Measurements from ENCODE around the gene GSDMA.

GSDMA gene

DNA sequence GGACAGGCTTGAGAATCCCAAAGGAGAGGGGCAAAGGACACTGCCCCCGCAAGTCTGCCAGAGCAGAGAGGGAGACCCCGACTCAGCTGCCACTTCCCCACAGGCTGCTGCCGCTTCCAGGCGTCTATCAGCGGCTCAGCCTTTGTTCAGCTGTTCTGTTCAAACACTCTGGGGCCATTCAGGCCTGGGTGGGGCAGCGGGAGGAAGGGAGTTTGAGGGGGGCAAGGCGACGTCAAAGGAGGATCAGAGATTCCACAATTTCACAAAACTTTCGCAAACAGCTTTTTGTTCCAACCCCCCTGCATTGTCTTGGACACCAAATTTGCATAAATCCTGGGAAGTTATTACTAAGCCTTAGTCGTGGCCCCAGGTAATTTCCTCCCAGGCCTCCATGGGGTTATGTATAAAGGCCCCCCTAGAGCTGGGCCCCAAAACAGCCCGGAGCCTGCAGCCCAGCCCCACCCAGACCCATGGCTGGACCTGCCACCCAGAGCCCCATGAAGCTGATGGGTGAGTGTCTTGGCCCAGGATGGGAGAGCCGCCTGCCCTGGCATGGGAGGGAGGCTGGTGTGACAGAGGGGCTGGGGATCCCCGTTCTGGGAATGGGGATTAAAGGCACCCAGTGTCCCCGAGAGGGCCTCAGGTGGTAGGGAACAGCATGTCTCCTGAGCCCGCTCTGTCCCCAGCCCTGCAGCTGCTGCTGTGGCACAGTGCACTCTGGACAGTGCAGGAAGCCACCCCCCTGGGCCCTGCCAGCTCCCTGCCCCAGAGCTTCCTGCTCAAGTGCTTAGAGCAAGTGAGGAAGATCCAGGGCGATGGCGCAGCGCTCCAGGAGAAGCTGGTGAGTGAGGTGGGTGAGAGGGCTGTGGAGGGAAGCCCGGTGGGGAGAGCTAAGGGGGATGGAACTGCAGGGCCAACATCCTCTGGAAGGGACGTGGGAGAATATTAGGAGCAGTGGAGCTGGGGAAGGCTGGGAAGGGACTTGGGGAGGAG lies 52.5 kb downstream of the GSDMA start, which contains the start of gene CSF3:
Gene CSF3, plus strand, starts transcription at position 436 of the 993 bp plus-strand sequence. Its CDS starts 35 bp downstream, at position 471.
- H3K27ac Mint-ChIP-seq, result no peak within 1 kb of the TSS
- no peak for ATAC-seq
- H3K4me1 Mint-ChIP-seq, result peaks cover 8% of the 10 kb centered on the region
- no peak within 1 kb of the TSS for H3K4me3 Mint-ChIP-seq
- peaks cover 22% of the 10 kb centered on the region for H3K36me3 Mint-ChIP-seq
- peaks cover 16% of the 10 kb centered on the region for H3K27me3 Mint-ChIP-seq
- H3K9me3 Mint-ChIP-seq, result no peaks in the 10 kb centered on the region

DNA sequence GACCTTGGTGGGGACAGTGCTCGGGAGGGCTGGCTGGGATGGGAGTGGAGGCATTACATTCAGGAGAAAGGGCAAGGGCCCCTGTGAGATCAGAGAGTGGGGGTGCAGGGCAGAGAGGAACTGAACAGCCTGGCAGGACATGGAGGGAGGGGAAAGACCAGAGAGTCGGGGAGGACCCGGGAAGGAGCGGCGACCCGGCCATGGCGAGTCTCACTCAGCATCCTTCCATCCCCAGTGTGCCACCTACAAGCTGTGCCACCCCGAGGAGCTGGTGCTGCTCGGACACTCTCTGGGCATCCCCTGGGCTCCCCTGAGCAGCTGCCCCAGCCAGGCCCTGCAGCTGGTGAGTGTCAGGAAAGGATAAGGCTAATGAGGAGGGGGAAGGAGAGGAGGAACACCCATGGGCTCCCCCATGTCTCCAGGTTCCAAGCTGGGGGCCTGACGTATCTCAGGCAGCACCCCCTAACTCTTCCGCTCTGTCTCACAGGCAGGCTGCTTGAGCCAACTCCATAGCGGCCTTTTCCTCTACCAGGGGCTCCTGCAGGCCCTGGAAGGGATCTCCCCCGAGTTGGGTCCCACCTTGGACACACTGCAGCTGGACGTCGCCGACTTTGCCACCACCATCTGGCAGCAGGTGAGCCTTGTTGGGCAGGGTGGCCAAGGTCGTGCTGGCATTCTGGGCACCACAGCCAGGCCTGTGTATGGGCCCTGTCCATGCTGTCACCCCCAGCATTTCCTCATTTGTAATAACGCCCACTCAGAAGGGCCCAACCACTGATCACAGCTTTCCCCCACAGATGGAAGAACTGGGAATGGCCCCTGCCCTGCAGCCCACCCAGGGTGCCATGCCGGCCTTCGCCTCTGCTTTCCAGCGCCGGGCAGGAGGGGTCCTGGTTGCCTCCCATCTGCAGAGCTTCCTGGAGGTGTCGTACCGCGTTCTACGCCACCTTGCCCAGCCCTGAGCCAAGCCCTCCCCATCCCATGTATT lies 53.5 kb downstream of the GSDMA start:
- peaks cover 15% of the 10 kb centered on the region for H3K27me3 Mint-ChIP-seq
- ATAC-seq, result no peak
- peaks cover 31% of the 10 kb centered on the region for H3K36me3 Mint-ChIP-seq
- peaks cover 8% of the 10 kb centered on the region for H3K4me1 Mint-ChIP-seq
- H3K27ac Mint-ChIP-seq, result no peak overlapping the region
- no peaks in the 10 kb centered on the region for H3K9me3 Mint-ChIP-seq
- no peak overlapping the region for H3K4me3 Mint-ChIP-seq

DNA sequence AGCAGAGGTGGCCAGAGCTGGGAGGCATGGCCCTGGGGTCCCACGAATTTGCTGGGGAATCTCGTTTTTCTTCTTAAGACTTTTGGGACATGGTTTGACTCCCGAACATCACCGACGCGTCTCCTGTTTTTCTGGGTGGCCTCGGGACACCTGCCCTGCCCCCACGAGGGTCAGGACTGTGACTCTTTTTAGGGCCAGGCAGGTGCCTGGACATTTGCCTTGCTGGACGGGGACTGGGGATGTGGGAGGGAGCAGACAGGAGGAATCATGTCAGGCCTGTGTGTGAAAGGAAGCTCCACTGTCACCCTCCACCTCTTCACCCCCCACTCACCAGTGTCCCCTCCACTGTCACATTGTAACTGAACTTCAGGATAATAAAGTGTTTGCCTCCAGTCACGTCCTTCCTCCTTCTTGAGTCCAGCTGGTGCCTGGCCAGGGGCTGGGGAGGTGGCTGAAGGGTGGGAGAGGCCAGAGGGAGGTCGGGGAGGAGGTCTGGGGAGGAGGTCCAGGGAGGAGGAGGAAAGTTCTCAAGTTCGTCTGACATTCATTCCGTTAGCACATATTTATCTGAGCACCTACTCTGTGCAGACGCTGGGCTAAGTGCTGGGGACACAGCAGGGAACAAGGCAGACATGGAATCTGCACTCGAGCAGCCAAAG lies 54.7 kb downstream of the GSDMA start:
- Mint-ChIP-seq H3K4me1 (peaks cover 8% of the 10 kb centered on the region), H3K27ac (no peak overlapping the region), H3K36me3 (peaks cover 43% of the 10 kb centered on the region), H3K27me3 (peaks cover 8% of the 10 kb centered on the region), H3K9me3 (no peaks in the 10 kb centered on the region), H3K4me3 (no peak overlapping the region)
- ATAC-seq, result no peak

DNA sequence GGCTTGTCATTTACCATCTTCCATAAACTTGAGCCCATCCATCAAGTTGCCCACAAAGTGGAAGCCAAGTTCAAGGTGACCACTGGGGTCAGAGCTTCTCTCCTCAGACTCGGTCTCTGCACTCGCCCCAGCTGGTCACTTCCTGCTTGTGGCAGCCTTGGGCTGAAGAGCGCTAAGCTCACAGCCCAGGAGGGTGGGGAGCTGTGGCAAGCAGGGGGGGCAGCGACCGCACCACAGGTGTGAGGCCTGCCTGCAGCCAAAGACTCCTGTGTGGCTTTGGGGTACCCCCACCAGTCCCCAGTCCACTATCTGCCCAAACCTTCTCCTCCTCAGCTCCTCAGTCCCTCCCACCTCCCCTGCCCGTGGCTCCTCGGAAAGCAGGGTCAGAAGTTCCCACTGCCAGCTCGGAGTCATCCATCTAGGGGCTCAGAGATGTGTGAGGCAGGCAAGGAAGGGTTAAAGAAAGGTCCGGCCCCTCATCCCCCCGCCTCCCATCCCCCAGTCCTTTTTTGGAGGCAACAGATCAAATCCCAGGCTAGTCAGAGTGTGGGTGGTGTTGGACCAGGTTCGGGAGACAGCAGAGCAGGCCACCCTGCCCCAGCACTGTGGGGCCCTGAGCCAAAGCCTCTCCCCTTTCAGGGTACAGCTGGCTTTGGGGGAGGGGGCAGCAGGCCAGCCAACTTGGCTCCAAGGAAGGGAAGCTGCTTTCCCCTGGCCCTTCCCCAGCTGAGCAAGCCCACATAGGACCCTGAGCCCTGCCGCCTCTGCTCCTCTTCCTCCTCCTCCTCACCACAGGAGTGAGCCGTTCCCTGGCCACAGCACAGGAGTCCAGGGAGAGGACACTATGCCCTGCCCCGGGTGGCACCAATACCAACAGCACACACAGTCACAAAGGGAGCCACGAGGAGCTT lies 55.7 kb downstream of the GSDMA start:
- Mint-ChIP-seq H3K9me3 (no peaks in the 10 kb centered on the region), H3K4me1 (peaks cover 7% of the 10 kb centered on the region), H3K27ac (no peak overlapping the region), H3K27me3 (peaks cover 7% of the 10 kb centered on the region), H3K4me3 (no peak overlapping the region), H3K36me3 (peaks cover 46% of the 10 kb centered on the region)
- no peak for ATAC-seq

- no peaks in the 10 kb centered on the region for H3K9me3 Mint-ChIP-seq
- no peak overlapping the region for H3K27ac Mint-ChIP-seq
- ATAC-seq, result no peak
- H3K4me1 Mint-ChIP-seq, result no peaks in the 10 kb centered on the region
- peaks cover 46% of the 10 kb centered on the region for H3K36me3 Mint-ChIP-seq
- H3K4me3 Mint-ChIP-seq, result no peak overlapping the region
- H3K27me3 Mint-ChIP-seq, result no peaks in the 10 kb centered on the region
Measured at GRCh38 chr17:40019140-40019991, 56.6 kb downstream of the GSDMA start.

GRCh38 chr17:40020146-40020545 lies 57.3 kb downstream of the GSDMA start:
- no peak overlapping the region for H3K27ac Mint-ChIP-seq
- peaks cover 49% of the 10 kb centered on the region for H3K36me3 Mint-ChIP-seq
- H3K4me1 Mint-ChIP-seq, result no peaks in the 10 kb centered on the region
- no peak overlapping the region for H3K4me3 Mint-ChIP-seq
- ATAC-seq, result no peak
- no peaks in the 10 kb centered on the region for H3K9me3 Mint-ChIP-seq
- no peaks in the 10 kb centered on the region for H3K27me3 Mint-ChIP-seq

GRCh38 chr17:40021451-40021971 lies 58.7 kb downstream of the GSDMA start:
- ATAC-seq, result no peak
- peaks cover 63% of the 10 kb centered on the region for H3K36me3 Mint-ChIP-seq
- no peaks in the 10 kb centered on the region for H3K9me3 Mint-ChIP-seq
- H3K4me1 Mint-ChIP-seq, result peaks cover under 1% of the 10 kb centered on the region
- H3K27ac Mint-ChIP-seq, result no peak overlapping the region
- no peaks in the 10 kb centered on the region for H3K27me3 Mint-ChIP-seq
- no peak overlapping the region for H3K4me3 Mint-ChIP-seq

DNA sequence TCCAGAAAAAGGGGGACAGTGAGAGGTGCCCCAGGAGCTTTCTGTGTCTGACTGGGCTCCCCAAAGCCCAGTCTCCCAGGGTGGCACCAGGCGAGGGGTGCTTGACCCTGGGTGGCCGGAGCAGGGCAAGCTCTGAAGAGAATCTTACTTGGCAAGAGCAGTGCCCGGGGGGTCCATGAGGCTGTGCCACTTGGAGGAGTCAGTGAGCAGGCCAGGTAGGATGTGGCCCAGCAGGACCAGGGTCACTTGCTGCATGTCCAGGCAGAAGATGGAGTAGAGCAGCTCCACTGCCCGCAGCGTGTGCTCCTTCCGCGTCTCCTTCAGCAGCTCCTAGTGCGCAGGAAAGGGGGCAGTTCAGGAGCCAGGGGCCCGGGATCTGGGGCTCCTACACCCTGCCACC lies 59.7 kb downstream of the GSDMA start:
- peaks cover 11% of the 10 kb centered on the region for H3K4me1 Mint-ChIP-seq
- H3K4me3 Mint-ChIP-seq, result no peak overlapping the region

DNA sequence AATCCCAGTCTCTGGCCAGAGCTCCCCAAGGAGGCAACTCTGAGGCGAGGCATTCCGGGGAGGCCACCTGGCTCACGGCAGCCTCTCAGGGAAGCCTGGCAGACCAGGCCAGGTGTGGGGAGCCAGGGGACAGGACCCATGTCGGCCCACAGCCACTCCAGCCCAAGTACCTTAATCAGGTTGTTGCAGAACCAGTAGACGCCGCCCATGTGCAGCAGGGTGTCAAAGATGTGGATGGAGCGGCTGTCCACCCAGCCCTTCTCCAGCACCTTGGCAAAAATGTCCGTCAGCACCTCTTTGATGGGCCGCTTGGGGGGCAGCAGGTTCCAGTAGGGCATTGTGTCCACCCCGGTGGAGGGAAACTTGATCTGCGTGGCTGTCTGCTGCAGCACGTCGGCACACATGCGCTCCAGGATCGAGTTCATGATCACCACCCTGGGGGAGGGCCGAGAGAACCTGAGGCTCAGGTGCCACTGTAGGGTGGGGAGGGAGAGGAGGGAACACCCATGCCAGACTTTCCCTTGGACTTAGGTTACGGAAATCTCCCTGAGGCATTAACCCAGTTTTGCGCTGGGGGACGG lies 60.2 kb downstream of the GSDMA start:
- Mint-ChIP-seq H3K27me3 (no peaks in the 10 kb centered on the region), H3K4me1 (peaks cover 11% of the 10 kb centered on the region), H3K27ac (no peak overlapping the region), H3K9me3 (no peaks in the 10 kb centered on the region), H3K4me3 (no peak overlapping the region), H3K36me3 (peaks cover 69% of the 10 kb centered on the region)
- no peak for ATAC-seq

More for the DNA sequence above, 59.7 kb downstream of the GSDMA start:
- ATAC-seq, result no peak
- peaks cover 69% of the 10 kb centered on the region for H3K36me3 Mint-ChIP-seq
- H3K9me3 Mint-ChIP-seq, result no peaks in the 10 kb centered on the region
- no peaks in the 10 kb centered on the region for H3K27me3 Mint-ChIP-seq
- H3K27ac Mint-ChIP-seq, result no peak overlapping the region

DNA sequence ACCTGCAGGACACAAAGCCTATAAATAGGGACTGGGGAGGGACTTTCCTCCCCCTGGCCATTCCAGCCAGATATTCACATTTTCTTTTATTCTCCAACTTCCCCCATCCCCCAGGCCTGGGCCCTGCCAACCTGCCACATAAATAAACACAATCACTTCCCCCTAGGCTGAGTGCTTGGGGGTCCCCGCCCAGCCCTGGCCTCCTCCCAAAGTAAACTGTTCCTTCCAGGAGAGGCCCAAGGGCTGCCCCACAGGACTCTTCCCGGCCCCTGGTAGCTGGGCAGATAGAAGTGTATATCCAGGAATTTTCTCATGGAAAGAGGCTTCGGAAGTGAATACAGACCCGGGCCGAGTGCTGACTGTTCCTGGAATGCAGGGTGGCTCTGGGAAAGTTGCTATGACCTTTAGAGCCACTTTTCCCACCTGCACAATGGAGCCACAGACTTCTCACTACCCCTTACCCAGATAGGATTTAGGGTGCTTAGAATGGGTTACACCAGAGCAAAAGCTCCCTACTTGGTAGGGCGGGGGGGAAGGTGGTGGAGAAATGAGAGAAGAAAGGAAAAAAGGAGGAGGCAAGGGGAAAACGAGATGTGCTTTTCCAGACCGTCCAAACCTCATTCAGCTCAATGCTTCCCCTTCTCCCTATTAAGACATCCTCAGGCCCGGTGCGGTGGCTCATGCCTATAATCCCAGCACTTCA lies 60.9 kb downstream of the GSDMA start:
- ATAC-seq, result no peak
- Mint-ChIP-seq H3K4me1 (peaks cover 11% of the 10 kb centered on the region), H3K27me3 (no peaks in the 10 kb centered on the region), H3K27ac (no peak overlapping the region), H3K36me3 (peaks cover 65% of the 10 kb centered on the region), H3K9me3 (no peaks in the 10 kb centered on the region), H3K4me3 (no peak overlapping the region)

DNA sequence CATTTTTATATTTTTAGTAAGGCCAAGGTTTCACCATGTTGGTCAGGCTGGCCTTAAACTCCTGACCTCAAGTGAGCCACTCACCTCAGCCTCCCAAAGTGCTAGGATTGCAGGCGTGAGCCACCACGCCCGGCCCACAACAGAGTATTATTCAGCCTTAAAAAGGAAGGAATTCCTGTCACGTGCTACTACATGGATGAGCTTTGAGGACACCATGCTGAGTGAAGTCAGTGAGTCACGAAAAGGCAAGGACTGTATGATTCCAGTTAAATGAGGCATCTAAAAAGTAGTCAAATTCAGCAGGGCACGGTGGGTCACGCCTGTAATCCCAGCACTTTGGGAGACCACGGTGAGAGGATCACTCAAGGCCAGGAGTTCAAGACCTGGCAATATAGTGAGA lies 62.1 kb downstream of the GSDMA start:
- no peak for ATAC-seq
- Mint-ChIP-seq H3K27ac (no peak overlapping the region), H3K36me3 (peaks cover 65% of the 10 kb centered on the region), H3K27me3 (no peaks in the 10 kb centered on the region), H3K4me1 (peaks cover 11% of the 10 kb centered on the region), H3K4me3 (no peak overlapping the region), H3K9me3 (no peaks in the 10 kb centered on the region)

DNA sequence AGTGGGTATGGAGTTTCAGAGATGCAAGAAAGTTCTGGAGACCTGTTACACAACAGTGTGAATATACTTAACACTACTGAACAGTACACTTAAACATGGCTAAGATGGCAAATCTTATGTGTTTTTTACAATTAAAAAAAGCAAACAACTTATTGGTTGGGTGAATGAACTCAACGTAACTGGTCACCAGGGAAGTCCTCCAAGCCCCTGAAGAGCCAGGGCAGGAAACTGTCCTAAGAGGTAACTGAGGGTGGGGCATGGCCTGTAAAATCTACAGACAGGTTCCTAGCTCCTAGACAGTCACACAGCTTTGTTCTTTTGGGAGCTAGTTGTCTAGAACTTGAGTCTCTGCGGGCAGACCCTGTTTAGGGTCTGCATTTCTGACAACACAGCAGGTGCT lies 62.8 kb downstream of the GSDMA start:
- Mint-ChIP-seq H3K4me3 (no peak overlapping the region), H3K36me3 (peaks cover 60% of the 10 kb centered on the region)

More for the DNA sequence above, 62.8 kb downstream of the GSDMA start:
- no peaks in the 10 kb centered on the region for H3K27me3 Mint-ChIP-seq
- peaks cover 11% of the 10 kb centered on the region for H3K4me1 Mint-ChIP-seq
- no peak overlapping the region for H3K27ac Mint-ChIP-seq
- no peaks in the 10 kb centered on the region for H3K9me3 Mint-ChIP-seq
- no peak for ATAC-seq

Data from stimulated activated memory B cell treated with anti-CD40 and anti-IgM and Interleukin-4, amounts not matched to agents 10 μg/mL and 1 μg/mL and 100 μg/mL, for 72 hours (primary cell).